Ishikawa (cell line): ENCODE data around the gene HCN2.

ENCODE experiments used
- CEBPB ChIP-seq: IDR thresholded peaks from 2 replicates; pipeline ENCODE4 v1.6.1; 2012
- CREB1 ChIP-seq: IDR thresholded peaks from 2 replicates; pipeline ENCODE4 v1.6.1; 2012; ENCODE audit warnings: low read depth
- EGR1 ChIP-seq: IDR thresholded peaks from 2 replicates; pipeline ENCODE4 v1.6.1; 2012
- EP300 ChIP-seq: IDR thresholded peaks from 2 replicates; pipeline ENCODE4 v1.6.1; 2012; ENCODE audit warnings: borderline replicate concordance
- FOXM1 ChIP-seq: IDR thresholded peaks from 2 replicates; pipeline ENCODE4 v1.6.1; 2012; ENCODE audit warnings: low read depth, borderline replicate concordance
- NFIC ChIP-seq: IDR thresholded peaks from 2 replicates; pipeline ENCODE4 v1.6.1; 2012
- RAD21 ChIP-seq: IDR thresholded peaks from 2 replicates; pipeline ENCODE4 v1.6.1; 2012; ENCODE audit warnings: low read depth
- TAF1 ChIP-seq: IDR thresholded peaks from 2 replicates; pipeline ENCODE4 v1.6.1; 2012; ENCODE audit warnings: low read depth, mild to moderate bottlenecking
- TCF12 ChIP-seq: IDR thresholded peaks from 2 replicates; pipeline ENCODE4 v1.6.1; 2012; ENCODE audit warnings: low read depth
- TEAD4 ChIP-seq: IDR thresholded peaks from 2 replicates; pipeline ENCODE4 v1.6.1; 2012
- YY1 ChIP-seq: IDR thresholded peaks from 2 replicates; pipeline ENCODE4 v1.6.1; 2012; ENCODE audit warnings: low read depth
- ZBTB7A ChIP-seq: IDR thresholded peaks from 2 replicates; pipeline ENCODE4 v1.6.1; 2012; ENCODE audit warnings: low read depth
- TF ChIP-seq, protein P1 (sequence below): IDR thresholded peaks from 2 replicates; pipeline ENCODE4 v1.6.1; 2012; ENCODE audit warnings: low read depth, mild to moderate bottlenecking
- TF ChIP-seq, protein P2 (sequence below): IDR thresholded peaks from 2 replicates; pipeline ENCODE4 v1.6.1; 2012
- TF ChIP-seq, protein P3 (sequence below): IDR thresholded peaks from 2 replicates; pipeline ENCODE4 v1.6.1; 2012

Gene HCN2

DNA sequence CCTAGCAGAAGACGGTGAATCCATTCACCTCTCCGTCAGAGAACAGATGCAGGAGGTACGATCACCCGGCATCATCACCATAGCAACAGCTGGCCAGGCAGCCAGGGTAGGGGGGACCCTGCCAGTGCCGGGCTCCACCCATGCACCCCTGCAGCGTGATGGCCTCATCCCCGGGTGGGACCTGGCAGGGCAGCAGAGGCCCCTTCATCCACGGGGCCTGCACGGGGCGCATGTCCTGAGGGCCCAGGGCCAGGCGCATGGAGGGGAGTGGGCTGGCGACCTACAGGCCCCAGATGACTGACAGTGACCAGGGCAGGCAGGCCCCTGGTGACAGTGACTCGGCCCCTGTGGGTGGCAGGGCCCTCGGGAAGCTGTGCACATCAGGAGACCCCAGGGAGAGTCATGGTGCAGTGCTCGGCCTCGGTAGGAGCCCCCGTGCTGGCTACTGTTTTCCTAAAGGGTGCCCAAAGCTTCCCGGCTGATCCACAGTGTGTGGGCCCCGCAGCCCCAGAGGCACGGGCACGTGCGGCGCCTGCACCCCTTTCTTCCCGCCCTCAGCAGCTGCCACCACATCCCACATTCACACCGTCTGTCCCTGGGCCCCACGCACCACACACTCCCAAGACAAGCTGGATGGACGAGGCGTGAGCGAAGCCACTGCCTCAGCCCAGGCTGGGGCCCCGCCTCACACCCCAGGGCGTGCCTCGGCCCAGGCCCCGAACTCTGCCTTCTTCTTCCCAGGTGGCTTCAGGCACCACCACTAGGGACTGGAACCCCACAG, 68.6 kb downstream of the HCN2 start:
- TF ChIP-seq, protein P1, sequence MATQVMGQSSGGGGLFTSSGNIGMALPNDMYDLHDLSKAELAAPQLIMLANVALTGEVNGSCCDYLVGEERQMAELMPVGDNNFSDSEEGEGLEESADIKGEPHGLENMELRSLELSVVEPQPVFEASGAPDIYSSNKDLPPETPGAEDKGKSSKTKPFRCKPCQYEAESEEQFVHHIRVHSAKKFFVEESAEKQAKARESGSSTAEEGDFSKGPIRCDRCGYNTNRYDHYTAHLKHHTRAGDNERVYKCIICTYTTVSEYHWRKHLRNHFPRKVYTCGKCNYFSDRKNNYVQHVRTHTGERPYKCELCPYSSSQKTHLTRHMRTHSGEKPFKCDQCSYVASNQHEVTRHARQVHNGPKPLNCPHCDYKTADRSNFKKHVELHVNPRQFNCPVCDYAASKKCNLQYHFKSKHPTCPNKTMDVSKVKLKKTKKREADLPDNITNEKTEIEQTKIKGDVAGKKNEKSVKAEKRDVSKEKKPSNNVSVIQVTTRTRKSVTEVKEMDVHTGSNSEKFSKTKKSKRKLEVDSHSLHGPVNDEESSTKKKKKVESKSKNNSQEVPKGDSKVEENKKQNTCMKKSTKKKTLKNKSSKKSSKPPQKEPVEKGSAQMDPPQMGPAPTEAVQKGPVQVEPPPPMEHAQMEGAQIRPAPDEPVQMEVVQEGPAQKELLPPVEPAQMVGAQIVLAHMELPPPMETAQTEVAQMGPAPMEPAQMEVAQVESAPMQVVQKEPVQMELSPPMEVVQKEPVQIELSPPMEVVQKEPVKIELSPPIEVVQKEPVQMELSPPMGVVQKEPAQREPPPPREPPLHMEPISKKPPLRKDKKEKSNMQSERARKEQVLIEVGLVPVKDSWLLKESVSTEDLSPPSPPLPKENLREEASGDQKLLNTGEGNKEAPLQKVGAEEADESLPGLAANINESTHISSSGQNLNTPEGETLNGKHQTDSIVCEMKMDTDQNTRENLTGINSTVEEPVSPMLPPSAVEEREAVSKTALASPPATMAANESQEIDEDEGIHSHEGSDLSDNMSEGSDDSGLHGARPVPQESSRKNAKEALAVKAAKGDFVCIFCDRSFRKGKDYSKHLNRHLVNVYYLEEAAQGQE = no peak
- no peak for TF ChIP-seq TEAD4
- TF ChIP-seq TAF1 = no peak
- TF ChIP-seq ZBTB7A = no peak
- TF ChIP-seq, protein P2, sequence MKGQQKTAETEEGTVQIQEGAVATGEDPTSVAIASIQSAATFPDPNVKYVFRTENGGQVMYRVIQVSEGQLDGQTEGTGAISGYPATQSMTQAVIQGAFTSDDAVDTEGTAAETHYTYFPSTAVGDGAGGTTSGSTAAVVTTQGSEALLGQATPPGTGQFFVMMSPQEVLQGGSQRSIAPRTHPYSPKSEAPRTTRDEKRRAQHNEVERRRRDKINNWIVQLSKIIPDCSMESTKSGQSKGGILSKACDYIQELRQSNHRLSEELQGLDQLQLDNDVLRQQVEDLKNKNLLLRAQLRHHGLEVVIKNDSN = no peak

DNA sequence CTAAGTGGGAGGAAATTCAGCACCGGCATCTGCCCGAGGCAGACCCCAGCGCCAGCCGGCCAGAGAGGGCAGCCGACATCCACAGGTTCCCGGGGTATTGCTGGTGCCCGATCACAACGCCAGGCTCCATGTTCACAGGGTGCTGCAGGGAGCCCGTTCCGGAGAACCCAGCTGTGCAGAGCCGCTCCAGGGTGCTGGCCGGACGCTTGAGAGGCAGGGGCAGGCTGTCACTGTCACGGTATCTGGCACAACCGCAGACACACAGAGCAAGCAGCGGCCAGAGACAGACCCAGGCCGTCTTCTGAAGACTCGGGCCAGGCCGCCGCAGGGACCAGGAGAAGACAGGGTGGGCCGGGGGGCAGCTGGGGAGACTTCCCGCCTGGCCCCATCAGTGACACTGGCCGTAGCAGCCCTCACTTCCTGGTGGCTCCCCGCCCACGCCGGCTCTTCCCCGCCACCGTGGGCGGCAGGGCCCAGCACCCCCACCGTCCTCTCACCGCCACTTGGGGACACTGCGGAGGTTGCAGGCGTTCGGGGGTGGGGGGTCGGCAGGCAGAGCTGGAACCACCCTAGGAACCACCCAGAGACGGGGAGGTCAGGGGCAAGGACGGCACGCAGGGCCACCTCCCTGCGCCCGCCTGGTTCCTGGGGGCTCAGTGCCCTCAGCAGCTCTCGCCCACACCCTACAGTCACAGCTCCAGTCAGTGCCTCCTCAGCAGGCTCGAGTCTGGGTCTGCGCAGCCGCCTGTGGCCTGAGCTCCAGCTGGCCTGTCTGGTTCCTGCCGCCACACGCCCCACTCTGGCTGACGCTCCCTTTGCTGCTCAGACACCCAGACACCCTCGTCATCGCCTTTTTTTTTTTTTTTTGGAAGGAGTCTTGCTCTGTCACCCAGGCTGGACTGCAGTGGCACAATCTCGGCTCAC, 69.5 kb downstream of the HCN2 start:
- TF ChIP-seq NFIC (no peak), TCF12 (no peak), ZBTB7A (no peak), CEBPB (no peak), EGR1 (no peak), YY1 (no peak), CREB1 (no peak), TAF1 (no peak), FOXM1 (no peak), RAD21 (no peak), EP300 (no peak), TEAD4 (no peak)
- TF ChIP-seq, protein P3, sequence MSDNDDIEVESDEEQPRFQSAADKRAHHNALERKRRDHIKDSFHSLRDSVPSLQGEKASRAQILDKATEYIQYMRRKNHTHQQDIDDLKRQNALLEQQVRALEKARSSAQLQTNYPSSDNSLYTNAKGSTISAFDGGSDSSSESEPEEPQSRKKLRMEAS = no peak
- TF ChIP-seq, protein P2 = no peak
- TF ChIP-seq, protein P1 = no peak

DNA sequence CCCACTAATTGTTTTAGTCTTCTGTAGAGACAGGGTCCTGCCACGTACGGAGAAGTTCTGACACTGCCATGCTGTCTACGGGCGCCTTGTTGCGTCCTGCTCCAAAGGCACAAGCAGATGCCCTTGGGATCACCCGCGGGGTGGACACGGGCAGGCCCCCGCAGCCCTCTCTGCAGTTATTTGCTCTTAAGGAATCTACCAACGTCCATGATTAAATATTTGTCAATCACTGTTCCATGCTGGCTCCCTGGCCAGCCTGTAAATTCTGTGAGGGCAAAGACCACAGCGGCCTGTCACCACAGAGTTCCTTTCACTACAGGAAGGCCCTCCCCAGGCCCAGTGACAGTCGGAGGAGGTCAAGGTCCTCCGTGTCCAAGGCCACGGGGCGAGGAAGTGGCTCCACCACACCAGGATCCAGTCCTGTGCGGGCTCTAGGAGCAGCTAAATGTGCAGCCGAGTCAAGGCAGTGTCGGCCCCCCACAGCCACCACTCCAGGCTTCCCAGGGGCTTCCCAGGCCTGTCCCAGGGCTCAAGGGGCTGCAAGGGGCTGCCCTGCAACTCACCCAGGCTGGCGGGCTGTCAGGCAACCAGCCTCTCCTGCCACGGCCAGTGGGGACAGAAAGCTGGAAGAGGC, 71.2 kb downstream of the HCN2 start:
- no peak for TF ChIP-seq EP300
- TF ChIP-seq ZBTB7A = no peak
- no peak for TF ChIP-seq TEAD4
- no peak for TF ChIP-seq NFIC
- TF ChIP-seq, protein P3 = no peak
- no peak for TF ChIP-seq TAF1
- TF ChIP-seq CREB1 = no peak
- TF ChIP-seq, protein P1 = no peak
- TF ChIP-seq TCF12 = no peak
- TF ChIP-seq, protein P2 = no peak
- no peak for TF ChIP-seq YY1
- no peak for TF ChIP-seq FOXM1
- TF ChIP-seq RAD21 = no peak
- no peak for TF ChIP-seq EGR1
- no peak for TF ChIP-seq CEBPB
